CD14-positive monocyte (primary cell): ENCODE data around the gene LHB. TPM values are rescaled to one million over a fixed set of nuclear protein-coding genes. Genes with fewer than 3 reads are reported as not detected.
A peak's percentile ranks its signal among the peaks of the same experiment; 100 is the strongest.

Experiments
- DNase-seq, 3 donors: peaks; one replicate each; pipeline ENCODE4 v3.0.0-alpha.2; 2011 to 2022
- H2AFZ ChIP-seq: 2 replicates; pipeline ENCODE4 v1.6.0; 2012; ENCODE audit warnings: mild to moderate bottlenecking, low read depth, low read length, inconsistent platforms; ENCODE audit not compliant: insufficient read depth, poor library complexity, severe bottlenecking
- H3K27ac ChIP-seq, 2 donors: 1 replicate in 1 of 2; 2 replicates in 1 of 2; pipeline ENCODE4 v1.5.1; 2012 to 2013; ENCODE audit warnings: low read length in 2 of 2, control low read depth in 1 of 2, inconsistent platforms in 1 of 2, low read depth in 1 of 2, mild to moderate bottlenecking in 1 of 2
- H3K27me3 ChIP-seq, 2 donors: one replicate each; pipeline versions ENCODE4 v1.6.0 to v1.6.1; 2011 to 2013; ENCODE audit warnings: low read length in 2 of 2; ENCODE audit not compliant: control insufficient read depth in 2 of 2, insufficient read depth in 2 of 2
- H3K36me3 ChIP-seq, 2 donors: replicated peaks in 1 of 2; 1 replicate in 1 of 2; 2 replicates in 1 of 2; pipeline versions ENCODE4 v1.5.1 to v1.6.1; 2012 to 2013; ENCODE audit warnings: low read length in 2 of 2, control low read depth in 1 of 2, inconsistent platforms in 1 of 2, mild to moderate bottlenecking in 1 of 2; ENCODE audit not compliant: insufficient read depth in 2 of 2, control insufficient read depth in 1 of 2
- H3K4me1 ChIP-seq, 2 donors: 1 replicate in 1 of 2; 2 replicates in 1 of 2; pipeline versions ENCODE4 v1.5.1 to v1.6.1; 2012 to 2013; ENCODE audit warnings: low read length in 2 of 2, control low read depth in 1 of 2, inconsistent platforms in 1 of 2, mild to moderate bottlenecking in 1 of 2, moderate library complexity in 1 of 2; ENCODE audit not compliant: insufficient read depth in 2 of 2, control insufficient read depth in 1 of 2
- H3K4me2 ChIP-seq: replicated peaks from 2 replicates; pipeline ENCODE3; 2012; ENCODE audit warnings: low read length, moderate library complexity, mild to moderate bottlenecking; ENCODE audit not compliant: poor library complexity, severe bottlenecking; ENCODE audit errors: extremely low read depth
- H3K4me3 ChIP-seq, 3 experiments: fragments of 200-600 bp in 1 of 3; sonication (generic) in 1 of 3; replicated peaks in 1 of 3; 1 replicate in 2 of 3; 2 replicates in 1 of 3; pipeline ENCODE4 v1.5.1; 2011 to 2013; ENCODE audit warnings: low read length in 3 of 3, mild to moderate bottlenecking in 3 of 3, control low read depth in 2 of 3, low read depth in 2 of 3, inconsistent platforms in 1 of 3, moderate library complexity in 1 of 3
- H3K79me2 ChIP-seq: 2 replicates; pipeline ENCODE4 v1.6.0; 2012; ENCODE audit warnings: mild to moderate bottlenecking, control low read depth, inconsistent platforms, low read length, moderate library complexity; ENCODE audit not compliant: insufficient read depth
- H3K9ac ChIP-seq: 2 replicates; pipeline ENCODE4 v1.6.0; 2017; ENCODE audit warnings: low read length, mild to moderate bottlenecking; ENCODE audit not compliant: insufficient read depth, poor library complexity, severe bottlenecking
- H3K9me3 ChIP-seq, 2 donors: replicated peaks in 1 of 2; 1 replicate in 1 of 2; 2 replicates in 1 of 2; pipeline versions ENCODE4 v1.5.1 to v1.6.1; 2012 to 2013; ENCODE audit warnings: low read length in 2 of 2, control low read depth in 1 of 2; ENCODE audit not compliant: control insufficient read depth in 1 of 2, insufficient read depth in 1 of 2
- H4K20me1 ChIP-seq: 2 replicates; pipeline ENCODE4 v1.6.0; 2012; ENCODE audit warnings: mild to moderate bottlenecking, low read length, control low read depth, moderate library complexity; ENCODE audit not compliant: insufficient read depth
- H3K27ac Mint-ChIP-seq, 7 donors: one replicate each; pipeline ENCODE4 v1.8.0; 2020; ENCODE audit warnings: mild to moderate bottlenecking in 7 of 7, mixed read lengths in 7 of 7, moderate library complexity in 6 of 7, inconsistent platforms in 2 of 7
- H3K27me3 Mint-ChIP-seq, 3 donors: one replicate each; pipeline ENCODE4 v1.8.0; 2021 to 2022; ENCODE audit warnings: low read depth in 3 of 3, mild to moderate bottlenecking in 3 of 3, mixed read lengths in 3 of 3, moderate library complexity in 3 of 3, inconsistent platforms in 1 of 3
- H3K36me3 Mint-ChIP-seq, 2 donors: one replicate each; pipeline ENCODE4 v1.8.0; 2020; ENCODE audit warnings: mixed read lengths in 2 of 2, inconsistent platforms in 1 of 2, mild to moderate bottlenecking in 1 of 2
- H3K4me1 Mint-ChIP-seq: one replicate; pipeline ENCODE4 v1.8.0; 2020; ENCODE audit warnings: mild to moderate bottlenecking, mixed read lengths
- H3K4me3 Mint-ChIP-seq, 2 donors: one replicate each; pipeline ENCODE4 v1.8.0; 2020; ENCODE audit warnings: mild to moderate bottlenecking in 2 of 2, mixed read lengths in 2 of 2, moderate library complexity in 1 of 2
- H3K9me3 Mint-ChIP-seq, 7 donors: one replicate each; pipeline ENCODE4 v1.8.0; 2020 to 2022; ENCODE audit warnings: mixed read lengths in 7 of 7, mild to moderate bottlenecking in 6 of 7, moderate library complexity in 6 of 7, inconsistent platforms in 2 of 7
- CTCF ChIP-seq: fragments of 200-600 bp; IDR thresholded peaks from one replicate; pipeline ENCODE4 v1.8.0; 2022; ENCODE audit warnings: antibody characterized with exemption, mild to moderate bottlenecking
- WGBS: methylation state at CpG from one replicate; pipeline ENCODE4 v1.1.5; 2013; ENCODE audit warnings: missing lambda C conversion rate; ENCODE audit not compliant: insufficient coverage; 5-methylcytosine and 5-hydroxymethylcytosine counted together
- intact Hi-C, 2 donors: fragments of 100-400 bp; cut with micrococcal nuclease; formaldehyde crosslinking; loops; one replicate each; pipeline versions ENCODE4 v1.15.0 to v1.15.1; 2023
- polyA plus RNA-seq, 3 donors: library from polyadenylated mRNA; depleted of rRNA in 1 of 3; unstranded in 2 of 3; stranded (reverse) in 1 of 3; fragments of 300-500 nt in 2 of 3; fragments of >200 nt in 1 of 3; fragmentation: Illumina TruSeq in 2 of 3; gene quantifications; 1 replicate in 2 of 3; 2 replicates in 1 of 3; pipeline ENCODE4 v1.2.3, GENCODE V29; 2012 to 2021

Gene LHB
- polyA plus RNA-seq, 3 donors = 0.48 TPM; not detected in 2

- no peak for DNase-seq
- H3K4me2 ChIP-seq = no peak overlapping the region
- Mint-ChIP-seq H3K27me3 (peaks cover 0 to 5% (median 0%) of the 10 kb centered on the region in 3 donors), H3K36me3 (peaks cover 31 to 55% of the 10 kb centered on the region in 2 donors), H3K4me3 (no peak overlapping the region), H3K27ac (peak overlapping the region in 2 of 7 donors; percentile 6 to 87), H3K4me1 (peaks cover 26% of the 10 kb centered on the region), H3K9me3 (peaks cover 0 to 1% (median 0%) of the 10 kb centered on the region in 7 donors)
- no peak overlapping the region for H3K9ac ChIP-seq
- H4K20me1 ChIP-seq = peaks cover 8% of the 10 kb centered on the region
- no peak overlapping the region for H3K27ac ChIP-seq
- no peak overlapping the region for H2AFZ ChIP-seq
- intact Hi-C loops = loop anchor here in 1 of 2 donors (10.0 kb wide), 1 partner anchor 666 kb away; the partner anchor contains the start of gene EMP3
- peaks cover 25 to 40% of the 10 kb centered on the region in 2 donors for H3K4me1 ChIP-seq
- no peaks in the 10 kb centered on the region for H3K9me3 ChIP-seq
- H3K79me2 ChIP-seq = peaks cover 53% of the 10 kb centered on the region
- H3K4me3 ChIP-seq = no peak overlapping the region
- TF ChIP-seq CTCF = no peak
- no peaks in the 10 kb centered on the region for H3K27me3 ChIP-seq
- peaks cover 25 to 47% of the 10 kb centered on the region in 2 donors for H3K36me3 ChIP-seq
- 100% methylated on average over 1 of the region's 4 CpGs for WGBS
Measured at GRCh38 chr19:48990400-48990799, 26.5 kb downstream of the LHB start.

- peaks cover 0 to 5% (median 0%) of the 10 kb centered on the region in 3 donors for H3K27me3 Mint-ChIP-seq
- TF ChIP-seq CTCF = no peak
- no peak overlapping the region for H3K4me3 Mint-ChIP-seq
Measured at GRCh38 chr19:48989701-48990291, 27.1 kb downstream of the LHB start.

More at GRCh38 chr19:48989701-48990291, 27.1 kb downstream of the LHB start:
- Histone ChIP-seq H3K36me3 (peaks cover 31 to 53% of the 10 kb centered on the region in 2 donors), H3K4me2 (no peak overlapping the region), H3K9ac (no peak overlapping the region), H3K4me3 (no peak overlapping the region), H3K9me3 (no peaks in the 10 kb centered on the region), H2AFZ (no peak overlapping the region), H3K4me1 (peaks cover 23 to 34% of the 10 kb centered on the region in 2 donors), H4K20me1 (peaks cover 8% of the 10 kb centered on the region), H3K79me2 (peaks cover 47% of the 10 kb centered on the region), H3K27me3 (no peaks in the 10 kb centered on the region), H3K27ac (no peak overlapping the region)
- no peak for DNase-seq
- WGBS = 95% methylated on average over 10 of the region's 17 CpGs
- intact Hi-C loops = loop anchor here in 1 of 2 donors (10.0 kb wide), 1 partner anchor 665 kb away; the partner anchor contains the start of gene EMP3
- H3K27ac Mint-ChIP-seq = peak overlapping the region in 3 of 7 donors; percentile 6 to 87 (median 37)
- H3K36me3 Mint-ChIP-seq = peaks cover 33 to 61% of the 10 kb centered on the region in 2 donors
- peaks cover 21% of the 10 kb centered on the region for H3K4me1 Mint-ChIP-seq
- peaks cover 0 to 1% (median 0%) of the 10 kb centered on the region in 7 donors for H3K9me3 Mint-ChIP-seq
